COR-L47 (cell line): ENCODE data around the gene EIF4A2.

ENCODE experiments used
- DNase-seq: peaks from one replicate; lab custom pipeline; 2025; lab: John Stamatoyannopoulos, UW

The EIF4A2 gene

DNA sequence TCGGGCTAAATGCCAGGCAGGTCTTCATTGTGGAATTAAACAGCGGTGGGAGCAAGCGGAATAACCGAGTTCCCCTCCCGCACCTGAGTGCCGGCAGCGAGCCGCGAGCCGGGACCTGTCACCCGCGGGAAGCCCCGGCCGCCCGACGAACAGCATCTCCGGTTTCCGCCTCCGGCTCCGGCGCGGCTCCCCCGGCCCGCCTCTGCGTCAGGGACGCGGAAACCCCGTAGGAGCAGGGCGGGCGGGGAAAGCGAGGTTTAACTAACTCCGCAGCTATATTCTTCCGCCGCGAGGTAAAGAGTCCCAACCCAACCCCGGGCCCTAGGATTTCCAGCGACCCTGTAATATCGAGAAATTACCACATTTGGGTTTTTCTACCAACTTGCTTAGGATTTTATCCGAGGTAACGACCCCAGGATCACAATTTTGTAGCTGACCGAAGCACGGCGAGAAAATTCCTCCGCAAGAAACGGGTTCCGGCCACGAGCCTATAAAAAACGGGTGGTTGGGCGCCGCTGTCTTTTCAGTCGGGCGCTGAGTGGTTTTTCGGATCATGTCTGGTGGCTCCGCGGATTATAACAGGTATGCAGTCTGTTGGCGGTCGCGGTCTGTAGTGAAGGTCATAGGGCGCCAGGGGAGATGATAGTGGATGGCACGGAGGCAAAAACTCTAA, at the start of gene EIF4A2:
Gene EIF4A2 (plus strand): TSS at position 520 of the 673 bp plus-strand sequence. CDS start 34 bp downstream, at position 554.
- peak; percentile 92 for DNase-seq

DNA sequence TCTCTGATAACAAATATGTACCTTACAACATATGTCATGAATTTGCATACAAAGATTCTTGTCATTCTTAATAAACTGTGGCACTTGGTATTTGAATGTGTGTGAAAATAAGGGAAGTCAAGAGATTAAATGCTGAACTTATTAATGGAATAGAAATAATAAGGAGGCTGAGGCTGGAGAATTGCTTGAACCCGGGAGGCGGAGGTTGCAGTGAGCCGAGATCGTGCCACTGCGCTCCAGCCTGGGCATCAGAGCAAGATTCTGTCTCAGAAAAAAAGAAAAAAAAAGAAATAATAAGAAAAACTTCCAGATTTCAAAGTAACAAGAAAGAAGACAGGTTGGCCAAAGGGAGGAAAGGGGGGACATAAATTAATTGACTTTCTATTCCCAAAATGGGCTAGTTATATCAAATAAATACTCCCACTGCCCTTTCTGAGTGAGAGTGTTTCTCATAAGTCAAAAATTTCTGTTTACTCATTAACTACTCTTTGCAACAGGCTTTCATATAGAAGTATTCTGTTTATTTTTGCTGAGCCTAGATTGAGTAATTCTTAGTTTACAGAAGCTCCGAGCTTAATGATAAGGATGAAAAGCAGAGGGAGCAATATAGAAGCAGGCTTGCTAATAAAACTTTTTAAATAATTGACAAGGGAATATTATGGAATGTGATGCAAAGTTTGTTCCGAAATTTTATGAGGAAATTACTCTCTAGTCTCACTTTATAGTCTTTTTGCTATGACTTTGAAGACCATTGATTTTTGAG, 40.6 kb upstream of the EIF4A2 start:
- no peak for DNase-seq

DNA sequence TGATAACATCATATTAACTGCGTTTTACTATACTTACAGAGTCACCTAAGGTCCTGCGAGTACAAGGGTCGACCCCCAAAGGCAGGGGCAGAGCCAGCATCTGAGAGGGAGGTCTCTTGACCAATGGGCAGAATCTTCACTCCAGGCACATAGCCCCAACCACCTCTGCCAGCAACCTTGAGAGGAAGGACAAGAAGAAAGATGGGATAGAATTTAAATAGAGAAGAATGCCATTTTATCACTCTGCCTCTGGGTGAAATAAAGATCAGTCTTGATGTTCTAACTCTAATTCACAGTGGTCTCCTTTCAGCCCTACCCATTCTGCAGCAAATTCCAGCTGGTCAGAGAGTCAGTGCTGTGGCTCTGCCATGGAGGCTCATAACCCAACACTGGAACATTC, 39.7 kb upstream of the EIF4A2 start:
- no peak for DNase-seq

DNA sequence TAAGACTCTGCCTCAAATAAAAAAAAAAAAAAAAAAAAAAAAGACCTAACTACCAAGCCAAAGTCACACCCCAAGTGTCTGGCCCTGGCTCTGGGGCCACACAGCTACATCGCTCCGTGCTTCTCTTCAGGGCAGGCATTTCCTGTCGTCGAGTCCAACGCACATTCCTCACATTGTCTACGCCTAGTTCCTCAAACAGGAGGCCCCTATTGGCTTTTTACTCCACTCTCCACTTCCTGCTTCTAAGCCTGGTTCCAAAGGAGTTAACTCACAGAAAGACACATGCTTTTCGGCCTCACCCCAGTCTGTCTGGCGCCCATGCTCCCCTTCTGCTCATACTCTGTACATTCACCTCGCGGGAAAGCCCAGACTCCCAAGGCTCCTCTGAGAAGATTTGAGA, 37.4 kb upstream of the EIF4A2 start:
- DNase-seq = no peak

DNA sequence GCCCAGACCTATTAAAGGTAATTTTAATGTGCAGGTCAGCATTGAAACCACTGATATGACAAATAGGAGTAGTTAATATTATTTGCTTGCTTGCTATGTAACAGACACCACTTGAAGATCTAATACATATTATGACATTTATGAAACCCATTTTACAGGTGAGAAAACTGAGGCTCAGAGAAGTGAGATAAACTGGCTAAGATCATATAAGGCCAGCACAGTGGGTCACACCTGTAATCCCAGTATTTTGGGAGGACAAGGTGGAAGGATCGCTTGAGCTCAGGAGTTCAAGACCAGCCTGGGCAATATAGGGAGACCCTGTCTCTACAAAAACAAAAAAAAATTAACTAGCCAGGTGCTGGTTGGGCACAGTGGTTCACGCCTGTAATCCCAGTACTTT, 33.1 kb upstream of the EIF4A2 start:
- no peak for DNase-seq

DNA sequence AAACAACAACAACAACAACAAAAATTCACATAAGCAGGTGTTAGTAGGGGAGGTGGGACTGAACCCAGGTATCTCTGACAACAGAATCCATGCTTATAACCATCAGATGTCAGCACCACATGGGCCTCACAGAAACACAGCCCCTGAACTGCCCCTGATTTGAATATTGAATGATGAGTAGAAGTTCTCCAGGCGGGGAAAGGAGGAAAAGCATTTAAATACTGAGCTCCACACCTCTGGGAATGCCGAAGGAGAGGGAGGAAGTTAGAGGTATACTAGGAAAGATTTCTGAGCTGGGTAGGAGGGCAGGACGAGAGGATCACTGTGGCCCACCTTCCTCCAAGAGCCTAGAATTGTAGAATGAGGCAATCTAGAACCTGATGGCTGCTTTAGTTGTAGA, 31.9 kb upstream of the EIF4A2 start:
- DNase-seq = no peak

DNA sequence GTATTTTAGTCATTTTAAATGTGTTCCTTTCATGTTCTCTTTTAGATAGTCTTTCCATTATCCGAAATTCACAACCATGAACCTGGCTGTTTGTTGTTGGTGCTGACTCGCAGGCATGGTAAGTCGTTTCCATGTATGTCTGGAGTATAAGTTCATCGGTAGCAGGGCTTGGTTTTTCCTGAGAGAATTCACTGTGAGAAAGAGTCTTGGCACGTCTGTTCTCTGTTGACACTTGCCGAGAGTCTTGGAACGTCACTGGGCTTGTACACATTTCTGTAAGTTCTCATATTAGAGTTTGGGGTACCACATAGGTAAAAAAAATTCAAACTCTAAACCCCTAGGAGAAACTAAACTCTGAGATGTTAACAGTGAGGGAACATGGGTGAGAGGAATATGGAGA, 29.4 kb upstream of the EIF4A2 start:
- DNase-seq = no peak

DNA sequence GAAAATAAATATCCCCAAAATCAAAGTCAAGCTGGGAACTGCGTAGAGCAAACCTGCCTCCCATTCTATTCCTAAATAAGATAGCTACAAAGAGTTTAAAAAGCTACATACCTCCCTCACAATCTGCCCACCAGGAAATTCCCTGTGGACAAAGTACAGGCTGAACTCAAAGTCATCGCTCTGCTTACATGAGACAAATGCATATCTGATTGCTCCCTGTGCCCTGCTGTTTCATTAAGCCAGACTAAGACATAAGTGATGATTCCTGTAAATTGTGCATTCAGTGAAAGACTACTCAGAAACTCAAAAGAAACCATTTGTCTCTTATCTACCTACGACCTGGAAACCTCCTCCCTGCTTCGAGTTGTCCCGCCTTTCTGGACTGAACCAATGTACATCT, 28.5 kb upstream of the EIF4A2 start:
- no peak for DNase-seq

DNA sequence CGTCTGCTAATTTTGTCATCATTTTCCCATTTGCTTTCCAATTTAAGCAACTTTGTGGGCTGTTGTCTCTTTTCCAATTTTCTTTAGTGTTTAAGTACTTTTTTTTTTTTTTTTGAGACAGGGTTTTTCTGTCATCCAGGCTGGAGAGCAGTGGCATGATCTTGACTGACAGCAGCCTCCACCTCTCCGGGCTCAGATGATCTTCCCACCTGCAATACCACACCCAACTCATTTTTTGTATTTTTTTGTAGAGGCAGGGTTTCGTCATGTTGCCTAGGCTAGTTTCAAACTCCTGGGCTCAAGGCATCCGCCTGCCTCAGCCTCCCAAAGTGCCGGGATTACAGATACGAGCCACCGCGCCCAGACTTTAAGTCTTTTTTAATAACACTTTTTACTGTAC, 26.2 kb upstream of the EIF4A2 start:
- DNase-seq = no peak

DNA sequence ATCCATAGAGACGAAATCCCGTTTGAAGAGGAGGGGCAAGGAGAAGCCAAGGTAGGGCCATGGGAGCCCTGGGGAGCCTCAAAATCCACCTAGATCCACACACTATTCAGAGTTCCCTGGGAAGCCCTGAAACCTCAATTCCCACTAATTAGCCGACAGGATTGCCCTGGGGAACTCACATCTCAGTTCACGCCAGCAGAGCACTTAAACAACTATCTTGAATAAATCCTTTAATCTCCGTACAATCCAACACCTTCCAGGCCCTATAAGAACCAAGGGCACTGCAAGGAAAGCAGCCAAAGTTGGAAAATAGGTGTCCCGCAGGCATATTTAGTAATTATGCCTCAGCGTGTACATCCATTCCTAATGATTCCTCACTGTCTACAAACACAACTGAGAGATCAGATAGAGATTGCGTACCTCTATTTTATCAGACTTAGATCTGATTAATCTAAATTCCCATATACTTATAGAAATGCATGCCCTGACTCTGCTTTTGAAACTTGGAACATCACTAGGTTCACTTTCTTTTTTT, 25.6 kb upstream of the EIF4A2 start:
- no peak for DNase-seq

DNA sequence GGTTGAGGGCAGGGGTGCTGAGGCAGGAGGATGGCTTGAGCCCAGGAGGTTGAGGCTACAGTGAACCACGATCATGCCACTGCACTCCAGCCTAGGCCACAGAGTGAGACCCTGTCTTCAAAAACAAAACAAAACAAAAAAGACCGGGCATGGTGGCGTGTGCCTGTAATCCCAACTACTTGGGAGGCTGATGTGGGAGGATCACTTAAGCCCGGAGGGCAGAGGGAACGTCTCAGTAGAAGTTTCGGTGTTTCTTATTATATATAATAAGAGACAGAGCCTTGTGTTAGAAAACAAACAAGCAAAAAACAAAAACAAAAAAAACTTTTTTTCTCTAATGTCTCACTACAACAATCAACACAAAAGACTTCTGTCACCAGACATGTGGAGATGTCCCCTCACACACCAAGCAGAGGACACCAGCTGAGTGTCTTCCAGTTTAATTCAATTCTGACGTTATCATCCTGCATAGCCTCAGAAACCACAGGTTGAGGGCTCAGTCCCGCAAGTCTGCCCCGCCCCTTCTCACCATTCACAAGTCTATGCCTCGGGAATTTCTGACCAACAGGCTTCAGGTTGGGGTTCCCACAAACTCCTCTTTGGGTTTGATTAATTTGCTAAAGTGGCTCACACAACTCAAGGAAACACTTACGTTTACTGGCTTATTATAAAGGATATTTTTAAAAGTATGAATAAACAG, 24.0 kb upstream of the EIF4A2 start:
- DNase-seq = no peak

DNA sequence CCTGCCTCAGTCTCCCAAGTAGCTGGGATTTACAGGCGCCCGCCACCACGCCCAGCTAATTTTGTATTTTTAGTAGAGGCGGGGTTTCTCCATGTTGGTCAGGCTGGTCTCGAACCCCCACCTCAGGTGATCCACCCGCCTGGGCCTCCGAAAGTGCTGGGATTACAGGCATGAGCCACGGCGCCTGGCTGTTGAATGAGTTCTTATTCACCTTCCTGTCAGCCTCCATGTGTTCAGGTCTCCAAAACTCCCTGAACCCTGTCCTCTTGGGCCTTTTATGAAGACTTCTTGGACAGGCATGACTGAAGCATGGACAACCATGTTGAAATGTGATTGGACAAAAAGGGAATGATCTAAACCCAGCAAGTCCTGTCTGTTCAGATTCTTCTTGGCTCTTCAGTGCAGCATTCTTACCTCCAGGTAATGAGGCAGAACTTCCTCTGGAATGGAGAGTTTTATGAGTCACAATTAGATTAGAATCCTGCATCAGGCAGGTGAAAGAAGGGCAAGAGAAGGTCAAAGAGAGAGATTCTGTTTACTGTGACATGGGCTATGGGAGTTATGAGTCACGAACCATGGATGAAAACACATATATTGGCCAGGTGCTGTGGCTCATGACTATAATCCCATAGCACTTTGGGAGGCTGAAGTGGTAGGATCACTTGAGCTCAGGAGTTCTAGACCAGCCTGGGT, 23.1 kb upstream of the EIF4A2 start:
- DNase-seq = no peak

DNA sequence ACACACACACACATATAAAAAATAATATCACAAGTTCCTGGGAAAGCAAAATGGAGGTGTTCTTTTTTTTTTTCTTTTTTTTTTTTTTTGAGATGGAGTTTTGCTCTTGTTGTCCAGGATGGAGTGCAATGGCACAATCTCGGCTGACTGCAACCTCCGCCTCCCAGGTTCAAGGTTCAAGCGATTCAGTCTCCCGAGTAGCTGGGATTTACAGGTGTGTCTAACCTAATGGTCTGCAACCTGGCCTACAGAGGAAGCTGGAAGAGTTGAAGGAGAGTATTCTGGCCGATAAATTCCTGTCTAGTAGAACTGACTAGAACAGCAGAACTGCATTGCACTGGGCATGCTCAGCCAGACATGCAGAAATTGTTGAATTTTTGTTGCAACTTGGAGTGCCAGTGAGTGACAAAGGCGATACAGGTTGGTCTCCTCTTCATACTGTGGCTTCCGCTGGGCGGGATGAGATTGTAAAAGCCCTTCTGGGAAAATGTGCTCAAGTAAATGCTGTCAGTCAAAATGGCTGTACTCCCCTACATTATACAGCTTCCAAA, 22.4 kb upstream of the EIF4A2 start:
- no peak for DNase-seq

DNA sequence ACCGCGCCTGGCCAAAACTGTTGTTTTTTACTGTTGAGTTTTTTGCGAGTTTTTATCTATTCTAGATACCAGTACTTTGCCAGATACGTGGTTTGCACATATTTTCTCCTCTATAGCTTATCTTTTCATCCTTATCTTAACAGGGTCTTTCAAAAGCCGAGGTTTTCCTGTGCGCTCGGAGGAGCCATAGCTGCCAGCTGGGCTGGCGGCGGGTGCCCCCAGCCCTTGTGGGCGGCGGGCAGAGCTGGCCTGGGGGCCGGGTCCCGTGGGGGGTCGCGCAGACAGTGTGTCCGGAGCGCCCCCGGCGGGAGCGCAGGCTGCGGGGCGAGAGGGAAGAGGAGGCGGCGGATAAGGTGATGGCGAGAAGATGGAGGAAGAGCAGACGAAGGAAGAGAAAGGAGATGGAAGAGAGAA, 11.1 kb upstream of the EIF4A2 start:
- DNase-seq = no peak

DNA sequence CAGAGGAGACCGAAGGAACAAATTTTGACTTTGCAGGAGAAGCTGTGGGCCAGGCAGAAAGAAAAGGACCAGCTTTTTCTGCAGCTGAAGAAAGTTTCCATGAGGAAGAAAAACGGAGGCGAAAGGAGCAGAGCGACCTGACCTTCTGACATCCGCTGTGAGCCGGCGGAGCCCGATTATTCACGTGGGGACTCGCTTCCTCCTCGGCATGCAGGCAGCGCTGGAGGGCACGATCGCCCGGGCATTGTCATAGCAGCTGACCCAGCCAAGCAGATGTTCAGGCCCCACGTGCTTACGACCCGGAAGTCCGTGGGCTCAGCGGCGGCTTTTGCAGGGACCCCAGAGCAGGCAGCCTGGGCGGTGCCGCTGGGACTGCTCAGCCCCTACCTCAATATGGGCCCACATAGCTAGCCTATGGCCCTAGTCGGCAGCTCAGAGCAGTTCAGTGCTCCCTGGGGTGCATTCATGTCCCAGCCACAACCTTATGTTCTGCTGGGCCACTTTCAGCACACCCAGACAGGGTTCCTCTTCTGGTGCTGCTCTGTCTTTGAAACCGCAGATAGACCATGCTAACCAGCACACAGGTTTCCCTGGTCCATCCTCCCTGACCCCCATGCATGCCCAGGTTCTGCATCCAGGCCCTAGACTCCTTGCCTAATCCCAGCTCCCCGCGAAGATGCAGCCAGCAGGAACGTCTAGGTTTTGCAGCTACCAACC, 10.5 kb upstream of the EIF4A2 start:
- DNase-seq = no peak

DNA sequence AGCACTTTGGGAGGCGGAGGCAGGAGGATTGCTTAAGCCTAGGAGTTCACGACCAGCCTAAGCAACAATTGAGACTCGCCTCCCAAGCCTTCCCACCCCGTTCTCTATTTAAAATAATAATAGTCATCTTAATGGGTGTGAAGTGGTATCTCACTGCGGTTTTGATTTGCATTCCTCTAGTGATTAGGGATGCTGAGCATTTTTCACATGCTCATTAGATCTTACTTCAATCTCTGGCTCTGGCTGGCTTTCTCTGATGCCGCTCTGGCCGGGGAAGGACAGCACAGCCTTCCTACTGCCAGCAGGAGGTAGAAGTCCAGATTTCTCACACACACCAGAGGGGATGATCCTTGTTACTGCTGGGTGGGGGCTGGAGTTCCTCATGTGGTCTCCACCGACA, 7.4 kb upstream of the EIF4A2 start:
- DNase-seq = no peak

DNA sequence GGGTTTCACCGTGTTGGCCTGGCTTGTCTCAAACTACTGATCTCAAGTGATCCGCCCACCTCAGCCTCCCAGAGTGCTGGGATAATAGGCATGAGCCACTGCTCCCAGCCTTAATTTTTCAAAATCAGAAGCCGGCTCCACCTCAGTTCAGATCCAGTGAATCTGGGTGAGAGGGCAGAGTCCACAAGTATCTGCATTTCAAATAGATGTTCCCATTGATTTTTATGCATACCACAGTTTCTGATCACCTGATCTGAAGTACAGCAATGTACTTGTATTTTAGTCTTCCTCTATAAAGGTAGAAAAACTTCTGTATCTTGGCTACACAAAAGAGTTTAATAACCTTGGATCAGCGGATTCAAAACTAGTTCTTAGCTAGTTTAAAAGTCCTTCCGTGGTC, 4.2 kb upstream of the EIF4A2 start:
- DNase-seq = no peak

DNA sequence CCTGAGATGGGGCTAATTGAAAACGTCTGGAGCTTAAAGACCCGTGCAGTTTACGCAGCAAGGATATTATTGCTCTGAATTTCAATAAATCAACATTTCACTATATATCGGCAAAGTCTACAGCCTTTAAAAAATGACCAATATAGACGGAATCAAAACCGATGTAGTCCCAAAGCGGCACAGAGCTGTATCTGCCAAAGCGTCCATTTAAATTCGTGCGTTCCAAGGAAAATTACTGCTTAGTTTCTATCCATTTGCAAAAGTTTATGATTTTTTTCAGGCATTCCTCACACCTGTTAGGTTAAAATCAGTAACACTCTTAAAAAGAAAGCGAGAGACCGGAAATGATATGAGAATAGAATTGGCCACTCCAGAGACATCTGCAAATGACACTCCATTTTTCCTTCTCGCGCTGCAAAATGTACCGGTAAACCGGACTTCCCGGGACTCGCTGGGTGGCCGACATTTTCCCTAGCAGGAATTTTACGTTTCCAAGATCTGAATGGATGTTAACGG, 777 bp upstream of the EIF4A2 start:
- DNase-seq = peak; percentile 66

DNA sequence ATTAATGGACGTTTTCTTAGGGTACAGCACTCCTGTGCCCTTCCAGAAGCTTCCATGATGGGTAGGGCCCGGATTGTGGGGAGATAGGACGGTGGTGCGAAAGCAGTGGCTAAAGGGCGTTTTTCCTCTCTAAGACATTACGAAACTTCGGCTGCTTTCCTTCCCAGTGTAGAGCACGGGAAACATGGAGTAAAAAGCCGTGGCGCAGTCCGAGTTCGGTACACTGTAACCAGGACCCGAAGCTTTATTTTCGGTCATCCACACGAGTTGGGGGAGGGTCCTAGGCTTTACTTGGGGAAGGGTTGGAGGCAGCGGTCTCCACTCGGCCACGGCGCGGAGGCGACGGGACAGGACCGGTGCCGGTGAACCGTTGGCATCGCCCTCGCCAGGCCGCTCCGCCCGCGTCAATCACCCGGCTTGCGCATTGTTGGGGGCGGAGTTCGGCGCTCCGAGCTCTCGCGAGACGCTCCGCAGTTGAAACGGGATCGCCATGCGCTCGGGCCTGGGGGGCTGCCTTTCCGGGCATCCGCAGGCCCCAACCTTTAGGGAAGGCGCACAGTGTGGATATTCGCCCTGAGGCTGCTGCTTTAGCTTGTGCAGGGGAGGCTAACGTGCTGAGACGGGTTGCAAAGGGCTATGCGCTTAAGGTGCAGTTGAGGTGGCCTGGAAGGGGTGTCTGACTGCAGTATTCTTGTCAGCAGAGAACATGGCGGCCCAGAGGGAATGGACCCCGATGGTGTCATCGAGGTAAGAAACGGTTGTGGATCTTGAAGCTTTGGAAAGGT, 546 bp downstream of the EIF4A2 start:
- DNase-seq = peak; percentile 86

DNA sequence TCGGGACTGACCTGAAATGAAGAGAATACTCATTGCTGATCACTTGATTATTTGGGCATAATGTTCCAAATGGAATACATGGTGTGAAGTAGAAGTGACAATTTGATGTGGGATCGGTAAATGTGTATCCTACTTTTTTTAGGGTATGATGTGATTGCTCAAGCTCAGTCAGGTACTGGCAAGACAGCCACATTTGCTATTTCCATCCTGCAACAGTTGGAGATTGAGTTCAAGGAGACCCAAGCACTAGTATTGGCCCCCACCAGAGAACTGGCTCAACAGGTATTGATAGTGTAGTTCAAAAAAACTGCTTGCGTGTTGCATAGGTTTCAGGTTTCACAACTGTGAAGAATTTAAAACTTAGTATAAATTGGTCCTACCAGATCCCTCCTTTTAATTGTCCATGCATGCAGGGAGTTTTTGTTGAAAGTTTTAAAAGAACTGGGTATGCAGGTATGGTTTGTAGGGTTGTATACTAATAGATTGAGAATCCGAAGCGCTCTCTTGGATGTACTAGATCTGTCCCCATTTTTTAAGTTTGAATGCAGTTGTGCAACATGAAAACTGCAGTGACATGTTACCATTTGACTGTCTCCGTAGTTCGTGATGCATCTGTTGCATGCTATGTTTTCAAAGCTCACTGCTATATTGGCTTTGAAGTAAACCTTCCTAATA, 1.6 kb downstream of the EIF4A2 start:
- no peak for DNase-seq
